Ectodermal cell (in vitro differentiated cells): ENCODE measurements around the gene IGFBP1. TPM values are rescaled to one million over a fixed set of nuclear protein-coding genes. Genes with fewer than 3 reads are reported as not detected.
"Not testable (repeated sequence)": the region's sequence is repeated elsewhere in the genome, so short reads cannot be mapped to it uniquely, and the experiment has no call there.

ENCODE experiments used
- H3K27ac ChIP-seq: 2 replicates; pipeline ENCODE4 v1.7.0; 2013; ENCODE audit warnings: mild to moderate bottlenecking, low read depth, low read length; ENCODE audit not compliant: insufficient read depth, poor library complexity, severe bottlenecking
- H3K27me3 ChIP-seq: 2 replicates; pipeline ENCODE4 v1.7.0; 2013; ENCODE audit warnings: mild to moderate bottlenecking, low read length; ENCODE audit not compliant: insufficient read depth, control insufficient read depth, poor library complexity, severe bottlenecking
- H3K36me3 ChIP-seq: one replicate; pipeline ENCODE4 v1.7.0; 2013; ENCODE audit warnings: low read length; ENCODE audit not compliant: control insufficient read depth, insufficient read depth
- H3K4me1 ChIP-seq: one replicate; pipeline ENCODE4 v1.7.0; 2013; ENCODE audit warnings: low read length; ENCODE audit not compliant: control insufficient read depth, insufficient read depth
- H3K4me3 ChIP-seq: 2 replicates; pipeline ENCODE4 v1.7.0; 2013; ENCODE audit warnings: low read depth, low read length, control low read depth; ENCODE audit not compliant: insufficient read depth
- H3K9me3 ChIP-seq: 2 replicates; pipeline ENCODE4 v1.7.0; 2013; ENCODE audit warnings: mild to moderate bottlenecking, low read length, moderate library complexity; ENCODE audit not compliant: control insufficient read depth
- WGBS, 2 experiments: methylation state at CpG; one replicate each; pipeline ENCODE4 v1.1.7; 2013; ENCODE audit warnings: missing lambda C conversion rate in 2 of 2; 5-methylcytosine and 5-hydroxymethylcytosine counted together
- polyA plus RNA-seq, 4 experiments: library from polyadenylated mRNA; stranded (reverse); fragments of 50-300 nt; gene quantifications; one replicate each; pipeline ENCODE4 v1.2.3, GENCODE V29; 2013

IGFBP1 gene
- not detected for polyA plus RNA-seq (2013, experiment 1 of 4)
- polyA plus RNA-seq (2013, experiment 2 of 4) = not detected
- polyA plus RNA-seq (2013, experiment 3 of 4) = not detected
- not detected for polyA plus RNA-seq (2013, experiment 4 of 4)

- peaks cover 46% of the 10 kb centered on the region for H3K27me3 ChIP-seq
These were observed at the start of gene IGFBP1 for GRCh38 chr7:45888185-45888992. IGFBP1 (plus strand) TSS chr7:45888488; CDS start chr7:45888653, 165 bp downstream.

GRCh38 chr7:45838852-45839251 lies 49.4 kb upstream of the IGFBP1 start:
- H3K4me1 ChIP-seq, H3K36me3 ChIP-seq, H3K4me3 ChIP-seq, H3K27me3 ChIP-seq, H3K9me3 ChIP-seq, H3K27ac ChIP-seq: not testable (repeated sequence)
- WGBS, 2 experiments = 100% methylated on average over 1 of the region's 2 CpGs; no CpG with 5 or more reads in 1 of the 2 experiments

More at GRCh38 chr7:45888185-45888992, at the start of gene IGFBP1:
- 12% methylated on average over 73 of the region's 73 CpGs for WGBS, 2 experiments
- Histone ChIP-seq H3K36me3 (no peaks in the 10 kb centered on the region), H3K4me3 (peak within 1 kb of the TSS; percentile 27), H3K9me3 (no peaks in the 10 kb centered on the region), H3K27ac (no peak within 1 kb of the TSS), H3K4me1 (peaks cover 6% of the 10 kb centered on the region)

- H3K27me3 ChIP-seq, H3K4me1 ChIP-seq, H3K27ac ChIP-seq, H3K9me3 ChIP-seq, H3K4me3 ChIP-seq, H3K36me3 ChIP-seq: not testable (repeated sequence)
- 92 to 93% methylated on average over 4 of the region's 4 CpGs for WGBS, 2 experiments
These were observed 46.2 kb upstream of the IGFBP1 start for GRCh38 chr7:45841926-45842717.

- not testable (repeated sequence) for H3K27ac ChIP-seq, H3K36me3 ChIP-seq, H3K4me3 ChIP-seq, H3K27me3 ChIP-seq, H3K4me1 ChIP-seq, H3K9me3 ChIP-seq
- WGBS, 2 experiments = 89 to 92% methylated on average over 5 of the region's 5 CpGs
These were observed 41.8 kb upstream of the IGFBP1 start for GRCh38 chr7:45846536-45846935.

- WGBS, 2 experiments = 94 to 95% methylated on average over 6 of the region's 6 CpGs
- not testable (repeated sequence) for H3K27me3 ChIP-seq, H3K4me3 ChIP-seq, H3K36me3 ChIP-seq, H3K4me1 ChIP-seq, H3K27ac ChIP-seq, H3K9me3 ChIP-seq
These were observed 39.6 kb upstream of the IGFBP1 start for GRCh38 chr7:45848734-45849133.

- 85% methylated on average over 10 of the region's 10 CpGs for WGBS, 2 experiments
- not testable (repeated sequence) for H3K27me3 ChIP-seq, H3K36me3 ChIP-seq, H3K4me3 ChIP-seq, H3K27ac ChIP-seq, H3K9me3 ChIP-seq, H3K4me1 ChIP-seq
These were observed 35.3 kb upstream of the IGFBP1 start for GRCh38 chr7:45852984-45853383.

GRCh38 chr7:45853491-45853890 lies 34.8 kb upstream of the IGFBP1 start:
- H3K36me3 ChIP-seq, H3K9me3 ChIP-seq, H3K4me1 ChIP-seq, H3K27me3 ChIP-seq, H3K4me3 ChIP-seq, H3K27ac ChIP-seq: not testable (repeated sequence)
- WGBS, 2 experiments = 87 to 88% methylated on average over 8 of the region's 8 CpGs

GRCh38 chr7:45855680-45856079 lies 32.6 kb upstream of the IGFBP1 start:
- not testable (repeated sequence) for H3K27ac ChIP-seq, H3K36me3 ChIP-seq, H3K4me1 ChIP-seq, H3K4me3 ChIP-seq, H3K9me3 ChIP-seq, H3K27me3 ChIP-seq
- WGBS, 2 experiments = 75% methylated on average over 3 of the region's 3 CpGs

GRCh38 chr7:45856888-45857287 lies 31.4 kb upstream of the IGFBP1 start:
- H3K4me1 ChIP-seq, H3K36me3 ChIP-seq, H3K27ac ChIP-seq, H3K9me3 ChIP-seq, H3K27me3 ChIP-seq, H3K4me3 ChIP-seq: not testable (repeated sequence)
- WGBS, 2 experiments = 88 to 100% methylated on average over 1 of the region's 4 CpGs

GRCh38 chr7:45863715-45864114 lies 24.6 kb upstream of the IGFBP1 start:
- Histone ChIP-seq H3K4me3 (no peak overlapping the region), H3K9me3 (no peaks in the 10 kb centered on the region), H3K36me3 (no peaks in the 10 kb centered on the region), H3K27ac (no peak overlapping the region), H3K4me1 (no peaks in the 10 kb centered on the region), H3K27me3 (no peaks in the 10 kb centered on the region)
- 80 to 81% methylated on average over 9 of the region's 9 CpGs for WGBS, 2 experiments
